IMR-90 (cell line): Measurements from ENCODE around the gene INSYN1. TPM values are rescaled to one million over a fixed set of nuclear protein-coding genes. Genes with fewer than 3 reads are reported as not detected.
A peak's percentile ranks its signal among the peaks of the same experiment; 100 is the strongest.

Experiments used
- ATAC-seq: fragments of 200-7000 bp; cut with Tn5 transposase; 2 replicates; pipeline ENCODE4 v1.9.1; 2020; ENCODE audit warnings: low read depth, mild to moderate bottlenecking, moderate library complexity
- BruUV-seq: library from RNA; stranded (reverse); fragments of 400-500 nt; replicated peaks from 2 replicates; lab custom pipeline; 2021; lab: Mats Ljungman, UMichigan
- CTCF ChIA-PET: fragments of 300-600 bp; formaldehyde crosslinking; extraction: SDS; loops from one replicate; lab custom pipeline; 2021; ENCODE audit warnings: antibody characterized with exemption; lab: Yijun Ruan, JAX
- POLR2A ChIA-PET: fragments of 300-600 bp; sonication (Branson Sonifier 250); formaldehyde crosslinking; loops from one replicate; lab custom pipeline; 2022; ENCODE audit warnings: antibody characterized with exemption; ENCODE audit not compliant: unreplicated experiment; lab: Charles Lee
- DNase-seq: peaks from one replicate; pipeline ENCODE4 v3.0.0; 2013
- H2AFZ ChIP-seq: replicated peaks from 2 replicates; pipeline ENCODE3; 2013; ENCODE audit warnings: low read length, mild to moderate bottlenecking; ENCODE audit not compliant: poor library complexity
- H2AK5ac ChIP-seq: 2 replicates; pipeline ENCODE4 v1.6.1; 2013; ENCODE audit warnings: low read depth, low read length, inconsistent platforms
- H2AK9ac ChIP-seq: replicated peaks from 2 replicates; pipeline ENCODE3; 2013; ENCODE audit warnings: mild to moderate bottlenecking, low read depth, low read length, moderate library complexity; ENCODE audit not compliant: poor library complexity
- H2BK120ac ChIP-seq: 2 replicates; pipeline ENCODE4 v1.6.1; 2013; ENCODE audit warnings: low read depth, low read length, inconsistent platforms
- H2BK15ac ChIP-seq: 3 replicates; pipeline ENCODE4 v1.6.1; 2013; ENCODE audit warnings: low read depth, low read length, inconsistent platforms
- H2BK20ac ChIP-seq: 2 replicates; pipeline ENCODE4 v1.6.1; 2013; ENCODE audit warnings: low read depth, mild to moderate bottlenecking, inconsistent platforms, low read length, moderate library complexity
- H2BK5ac ChIP-seq: 2 replicates; pipeline ENCODE4 v1.6.1; 2013; ENCODE audit warnings: mild to moderate bottlenecking, low read depth, low read length, inconsistent platforms; ENCODE audit not compliant: poor library complexity, severe bottlenecking
- H3K14ac ChIP-seq: replicated peaks from 2 replicates; pipeline ENCODE4 v1.6.1; 2013; ENCODE audit warnings: low read depth, low read length, inconsistent platforms
- H3K18ac ChIP-seq: 2 replicates; pipeline ENCODE4 v1.6.1; 2013; ENCODE audit warnings: low read depth, low read length, control low read depth
- H3K23ac ChIP-seq: 2 replicates; pipeline ENCODE4 v1.6.1; 2013; ENCODE audit warnings: low read depth, low read length, inconsistent platforms
- H3K27ac ChIP-seq: 2 replicates; pipeline ENCODE4 v1.5.1; 2013; ENCODE audit warnings: mild to moderate bottlenecking, control low read depth, low read length; ENCODE audit not compliant: insufficient read depth
- H3K27me3 ChIP-seq: 2 replicates; pipeline ENCODE4 v1.6.1; 2013; ENCODE audit warnings: low read length; ENCODE audit not compliant: control insufficient read depth, insufficient read depth
- H3K36me3 ChIP-seq: 2 replicates; pipeline ENCODE4 v1.6.1; 2013; ENCODE audit warnings: low read length, mixed read lengths; ENCODE audit not compliant: control insufficient read depth, insufficient read depth
- H3K4ac ChIP-seq: 2 replicates; pipeline ENCODE4 v1.6.1; 2013; ENCODE audit warnings: low read depth, low read length, inconsistent platforms
- H3K4me1 ChIP-seq: 2 replicates; pipeline ENCODE4 v1.6.1; 2013; ENCODE audit warnings: low read length, mixed read lengths; ENCODE audit not compliant: control insufficient read depth, insufficient read depth
- H3K4me2 ChIP-seq: 2 replicates; pipeline ENCODE4 v1.6.1; 2013; ENCODE audit warnings: low read depth, mild to moderate bottlenecking, control low read depth, low read length, moderate library complexity
- H3K4me3 ChIP-seq: 2 replicates; pipeline ENCODE4 v1.5.1; 2013; ENCODE audit warnings: low read depth, mild to moderate bottlenecking, control low read depth, low read length, moderate library complexity; ENCODE audit not compliant: insufficient read depth
- H3K56ac ChIP-seq: 2 replicates; pipeline ENCODE4 v1.6.1; 2013; ENCODE audit warnings: low read length, inconsistent platforms; ENCODE audit not compliant: insufficient read depth; ENCODE audit errors: extremely low read depth
- H3K79me1 ChIP-seq, 2 experiments: 2 replicates each; pipeline ENCODE4 v1.6.1; 2013; ENCODE audit warnings: low read length in 2 of 2, inconsistent platforms in 1 of 2, low read depth in 1 of 2
- H3K9ac ChIP-seq: 2 replicates; pipeline ENCODE4 v1.6.1; 2013; ENCODE audit warnings: low read depth, low read length, control low read depth
- H3K9me1 ChIP-seq: 2 replicates; pipeline ENCODE4 v1.6.1; 2013; ENCODE audit warnings: low read length, inconsistent platforms; ENCODE audit not compliant: insufficient read depth
- H3K9me3 ChIP-seq: 2 replicates; pipeline ENCODE4 v1.6.1; 2013; ENCODE audit warnings: low read length; ENCODE audit not compliant: control insufficient read depth, insufficient read depth
- H4K20me1 ChIP-seq: 2 replicates; pipeline ENCODE4 v1.6.1; 2013; ENCODE audit warnings: low read length, inconsistent platforms; ENCODE audit not compliant: insufficient read depth
- H4K5ac ChIP-seq: 2 replicates; pipeline ENCODE4 v1.6.1; 2013; ENCODE audit warnings: mild to moderate bottlenecking, low read depth, low read length, control low read depth
- H4K8ac ChIP-seq, 2 experiments: 2 replicates each; pipeline ENCODE4 v1.6.1; 2013; ENCODE audit warnings: low read depth in 2 of 2, low read length in 2 of 2, control low read depth in 1 of 2, inconsistent platforms in 1 of 2
- H4K91ac ChIP-seq: 2 replicates; pipeline ENCODE4 v1.6.1; 2013; ENCODE audit warnings: low read depth, low read length, inconsistent platforms; ENCODE audit not compliant: insufficient read depth
- CEBPB ChIP-seq: IDR thresholded peaks from 2 replicates; pipeline ENCODE4 v1.6.1; 2012; ENCODE audit warnings: low read depth, low read length, improper control_type of control experiment
- RAD21 ChIP-seq: IDR thresholded peaks from 2 replicates; pipeline ENCODE4 v1.6.1; 2012; ENCODE audit warnings: low read length, improper control_type of control experiment
- RCOR1 ChIP-seq: IDR thresholded peaks from 2 replicates; pipeline ENCODE4 v1.6.1; 2012; ENCODE audit warnings: mild to moderate bottlenecking, low read length, improper control_type of control experiment; ENCODE audit not compliant: insufficient replicate concordance
- RFX5 ChIP-seq: IDR thresholded peaks from 2 replicates; pipeline ENCODE4 v1.8.0; 2012; ENCODE audit warnings: low read depth, mild to moderate bottlenecking, low read length, moderate library complexity
- WGBS, 2 experiments: methylation state at CpG; one replicate each; pipeline versions ENCODE4 v1.1.5 to v1.1.7; 2013; ENCODE audit warnings: missing lambda C conversion rate in 2 of 2; ENCODE audit not compliant: insufficient read length in 1 of 2; ENCODE audit errors: extremely low coverage in 2 of 2; 5-methylcytosine and 5-hydroxymethylcytosine counted together
- dilution Hi-C: fragments of 300-500 bp; cut with HindIII; formaldehyde crosslinking; loops from one replicate; pipeline ENCODE4 v1.14.3; 2018; ENCODE audit warnings: low sequenced_read_pairs; ENCODE audit not compliant: unreplicated experiment
- in situ Hi-C: fragments of 300-500 bp; cut with MboI; formaldehyde crosslinking; loops from 3 replicates; pipeline ENCODE4 v1.14.3; 2019; ENCODE audit warnings: low sequenced_read_pairs, inconsistent platforms, mixed read lengths
- intact Hi-C: fragments of 100-400 bp; cut with micrococcal nuclease; formaldehyde crosslinking; loops from 2 replicates; pipeline ENCODE4 v1.10.0; 2022
- polyA plus RNA-seq, 3 experiments: library from polyadenylated mRNA; depleted of rRNA; stranded (reverse); fragments of >200 nt; gene quantifications; 2 replicates each; pipeline ENCODE4 v1.2.3, GENCODE V29; 2012; ENCODE audit warnings: low replicate concordance in 1 of 3
- total RNA-seq: library from RNA; depleted of rRNA; stranded (reverse); fragments of >200 nt; gene quantifications from 2 replicates; pipeline ENCODE4 v1.2.3, GENCODE V29; 2012

Gene INSYN1
- total and polyA plus RNA-seq, 2 of the 4 experiments (the other 2 are of a cell fraction) = 0.18 to 0.34 TPM

DNA sequence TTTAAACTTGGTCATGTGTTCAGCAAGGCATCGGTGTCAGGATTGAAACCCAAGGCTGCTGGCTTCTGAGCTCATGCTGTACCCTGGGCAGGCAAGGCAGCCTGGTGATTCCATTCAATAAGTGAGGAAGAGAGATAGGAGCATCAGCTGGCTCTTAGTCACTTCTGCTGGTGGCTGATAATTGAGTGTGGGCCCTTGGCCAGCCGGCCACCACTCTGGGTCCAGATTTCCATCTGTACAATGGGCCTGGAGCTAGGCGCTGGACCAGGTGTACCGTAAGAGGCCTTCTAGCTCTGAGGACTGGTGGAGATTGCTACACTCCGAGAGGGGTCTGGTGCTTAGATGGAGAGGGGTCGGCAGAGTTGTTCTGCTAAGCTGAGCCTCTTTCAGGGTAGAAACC is 64.7 kb downstream of the INSYN1 start:
- no peak overlapping the region for H3K18ac ChIP-seq
- BruUV-seq = no TSS peak
- peak overlapping the region; percentile 51 for H3K27ac ChIP-seq
- H3K56ac ChIP-seq = no peak overlapping the region
- no peak overlapping the region for H2BK15ac ChIP-seq
- peaks cover 69% of the 10 kb centered on the region for H4K20me1 ChIP-seq
- in situ Hi-C loops = no loop called here
- no peak overlapping the region for H2AFZ ChIP-seq
- peak overlapping the region; percentile 58 for H2AK9ac ChIP-seq
- H3K23ac ChIP-seq = peak overlapping the region; percentile 29
- dilution Hi-C loops = no loop called here
- H4K91ac ChIP-seq = no peak overlapping the region
- no peak overlapping the region for H3K9ac ChIP-seq
- intact Hi-C loops = no loop called here
- H3K4me2 ChIP-seq = no peak overlapping the region
- H3K79me1 ChIP-seq = peaks cover 8 to 80% of the 10 kb centered on the region in 2 experiments
- H2BK5ac ChIP-seq = peak overlapping the region; percentile 15
- peak overlapping the region in 1 of 2 experiments; percentile 28; a peak in 1 of 4 replicates for H4K8ac ChIP-seq
- POLR2A ChIA-PET = no interaction called here
- peak overlapping the region; percentile 52 for H3K4ac ChIP-seq
- no peak overlapping the region for H4K5ac ChIP-seq
- peak overlapping the region; percentile 14; the same call in 1 of the 2 replicates for H3K14ac ChIP-seq
- no peak overlapping the region for H3K4me3 ChIP-seq
- 90% methylated on average over 2 of the region's 6 CpGs; no CpG with 5 or more reads in 1 of the 2 experiments for WGBS, 2 experiments
- TF ChIP-seq CEBPB (no peak), RCOR1 (peak; percentile 8), RFX5 (no peak), RAD21 (no peak)
- CTCF ChIA-PET = no interaction called here
- no peaks in the 10 kb centered on the region for H3K36me3 ChIP-seq
- H2AK5ac ChIP-seq = peak overlapping the region; percentile 30; the same call in 1 of the 2 replicates
- ATAC-seq (no peak), DNase-seq (peak; percentile 52)
- peaks cover 42% of the 10 kb centered on the region for H3K4me1 ChIP-seq
- H3K9me1 ChIP-seq = peaks cover 57% of the 10 kb centered on the region
- no peaks in the 10 kb centered on the region for H3K27me3 ChIP-seq
- H2BK20ac ChIP-seq = peak overlapping the region; percentile 41; the same call in 1 of the 2 replicates
- H2BK120ac ChIP-seq = peak overlapping the region; percentile 29; the same call in 1 of the 2 replicates
- no peaks in the 10 kb centered on the region for H3K9me3 ChIP-seq
